ENCODE data around the gene ANK3. TPM values are rescaled to one million over a fixed set of nuclear protein-coding genes. Genes with fewer than 3 reads are reported as not detected.

Gene ANK3
- polyA plus RNA-seq, 1 donor (not counting 4 experiments of a cell fraction or from before 2014, with no cell fraction given): 8.3 TPM

GRCh38 chr10:60155943-60156683 is 233.6 kb downstream of the ANK3 start:
- no peak overlapping the region for H3K4me2 ChIP-seq (ENCODE audit: control insufficient read depth, extremely low read depth, insufficient read depth, low read depth, low read length)
- H3K27ac ChIP-seq (ENCODE audit: control insufficient read depth, insufficient read depth, low read length): no peak overlapping the region
- no peaks in the 10 kb centered on the region for H3K9me3 ChIP-seq (ENCODE audit: control insufficient read depth, low read depth, low read length)
- no peaks in the 10 kb centered on the region for H3K36me3 ChIP-seq (ENCODE audit: control insufficient read depth in 2 of 2, extremely low read depth in 1 of 2, insufficient read depth in 2 of 2, low read length in 2 of 2)
- no peak for TF ChIP-seq EZH2 (IDR thresholded peaks at IDR 0.05; ENCODE audit: low read length)
- TF ChIP-seq, protein P1, sequence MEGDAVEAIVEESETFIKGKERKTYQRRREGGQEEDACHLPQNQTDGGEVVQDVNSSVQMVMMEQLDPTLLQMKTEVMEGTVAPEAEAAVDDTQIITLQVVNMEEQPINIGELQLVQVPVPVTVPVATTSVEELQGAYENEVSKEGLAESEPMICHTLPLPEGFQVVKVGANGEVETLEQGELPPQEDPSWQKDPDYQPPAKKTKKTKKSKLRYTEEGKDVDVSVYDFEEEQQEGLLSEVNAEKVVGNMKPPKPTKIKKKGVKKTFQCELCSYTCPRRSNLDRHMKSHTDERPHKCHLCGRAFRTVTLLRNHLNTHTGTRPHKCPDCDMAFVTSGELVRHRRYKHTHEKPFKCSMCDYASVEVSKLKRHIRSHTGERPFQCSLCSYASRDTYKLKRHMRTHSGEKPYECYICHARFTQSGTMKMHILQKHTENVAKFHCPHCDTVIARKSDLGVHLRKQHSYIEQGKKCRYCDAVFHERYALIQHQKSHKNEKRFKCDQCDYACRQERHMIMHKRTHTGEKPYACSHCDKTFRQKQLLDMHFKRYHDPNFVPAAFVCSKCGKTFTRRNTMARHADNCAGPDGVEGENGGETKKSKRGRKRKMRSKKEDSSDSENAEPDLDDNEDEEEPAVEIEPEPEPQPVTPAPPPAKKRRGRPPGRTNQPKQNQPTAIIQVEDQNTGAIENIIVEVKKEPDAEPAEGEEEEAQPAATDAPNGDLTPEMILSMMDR (optimal IDR thresholded peaks at IDR 0.05 in 1 of 3, IDR thresholded peaks at IDR 0.05 in 1 of 3, conservative IDR thresholded peaks at IDR 0.05 in 1 of 3; ENCODE audit: extremely low read depth in 1 of 3, insufficient read depth in 2 of 3, low read length in 3 of 3): no peak
- dilution Hi-C loops (cut with MboI; ENCODE audit: extremely low pct_ligation_motif_present, low sequenced_read_pairs): no loop called here
- no peak for DNase-seq (ENCODE audit: low read depth, low spot score)
- no peaks in the 10 kb centered on the region for H3K9me1 ChIP-seq (ENCODE audit: control insufficient read depth, extremely low read depth, insufficient read depth, low read length)
- H2AFZ ChIP-seq (ENCODE audit: control insufficient read depth, low read length): no peak overlapping the region
- no peak overlapping the region for H3K9ac ChIP-seq (ENCODE audit: control insufficient read depth, extremely low read depth, insufficient read depth, low read length)
- H3K27me3 ChIP-seq (ENCODE audit: control insufficient read depth, extremely low read depth, insufficient read depth, low read length): no peaks in the 10 kb centered on the region
- no peaks in the 10 kb centered on the region for H4K20me1 ChIP-seq (ENCODE audit: control insufficient read depth, extremely low read depth, insufficient read depth, low read length)
- no peak overlapping the region for H3K4me3 ChIP-seq (ENCODE audit: control insufficient read depth in 2 of 3, extremely low read depth in 1 of 3, insufficient read depth in 2 of 3, low read depth in 1 of 3, low read length in 3 of 3)
- H3K4me1 ChIP-seq (ENCODE audit: control insufficient read depth, extremely low read depth, insufficient read depth, low read length): no peaks in the 10 kb centered on the region
- FAIRE-seq: no peak
- no peaks in the 10 kb centered on the region for H3K79me2 ChIP-seq (ENCODE audit: control insufficient read depth, insufficient read depth, low read length)

- dilution Hi-C loops (cut with MboI; ENCODE audit: extremely low pct_ligation_motif_present, low sequenced_read_pairs): no loop called here
- Histone ChIP-seq H3K4me2 (ENCODE audit: control insufficient read depth, extremely low read depth, insufficient read depth, low read depth, low read length) (no peak overlapping the region), H4K20me1 (ENCODE audit: control insufficient read depth, extremely low read depth, insufficient read depth, low read length) (no peaks in the 10 kb centered on the region), H3K4me3 (ENCODE audit: control insufficient read depth in 2 of 3, extremely low read depth in 1 of 3, insufficient read depth in 2 of 3, low read depth in 1 of 3, low read length in 3 of 3) (no peak overlapping the region), H3K27ac (ENCODE audit: control insufficient read depth, insufficient read depth, low read length) (no peak overlapping the region), H3K9me1 (ENCODE audit: control insufficient read depth, extremely low read depth, insufficient read depth, low read length) (no peaks in the 10 kb centered on the region), H3K79me2 (ENCODE audit: control insufficient read depth, insufficient read depth, low read length) (no peaks in the 10 kb centered on the region), H2AFZ (ENCODE audit: control insufficient read depth, low read length) (no peak overlapping the region), H3K27me3 (ENCODE audit: control insufficient read depth, extremely low read depth, insufficient read depth, low read length) (no peaks in the 10 kb centered on the region), H3K36me3 (ENCODE audit: control insufficient read depth in 2 of 2, extremely low read depth in 1 of 2, insufficient read depth in 2 of 2, low read length in 2 of 2) (no peaks in the 10 kb centered on the region), H3K4me1 (ENCODE audit: control insufficient read depth, extremely low read depth, insufficient read depth, low read length) (no peaks in the 10 kb centered on the region), H3K9ac (ENCODE audit: control insufficient read depth, extremely low read depth, insufficient read depth, low read length) (no peak overlapping the region), H3K9me3 (ENCODE audit: control insufficient read depth, low read depth, low read length) (no peaks in the 10 kb centered on the region)
- TF ChIP-seq, protein P1 (optimal IDR thresholded peaks at IDR 0.05 in 1 of 3, IDR thresholded peaks at IDR 0.05 in 1 of 3, conservative IDR thresholded peaks at IDR 0.05 in 1 of 3; ENCODE audit: extremely low read depth in 1 of 3, insufficient read depth in 2 of 3, low read length in 3 of 3): no peak
- TF ChIP-seq EZH2 (IDR thresholded peaks at IDR 0.05; ENCODE audit: low read length): no peak
- DNase-seq (ENCODE audit: low read depth, low spot score) (no peak), FAIRE-seq (no peak)
These were observed 234.4 kb downstream of the ANK3 start for GRCh38 chr10:60155099-60155877.

Data from keratinocyte (primary cell).